ENCODE results near the gene KRT28. TPM values are rescaled to one million over a fixed set of nuclear protein-coding genes. Genes with fewer than 3 reads are reported as not detected.

Gene KRT28
- total RNA-seq, 1 donor from 2014 or later, result not detected

DNA sequence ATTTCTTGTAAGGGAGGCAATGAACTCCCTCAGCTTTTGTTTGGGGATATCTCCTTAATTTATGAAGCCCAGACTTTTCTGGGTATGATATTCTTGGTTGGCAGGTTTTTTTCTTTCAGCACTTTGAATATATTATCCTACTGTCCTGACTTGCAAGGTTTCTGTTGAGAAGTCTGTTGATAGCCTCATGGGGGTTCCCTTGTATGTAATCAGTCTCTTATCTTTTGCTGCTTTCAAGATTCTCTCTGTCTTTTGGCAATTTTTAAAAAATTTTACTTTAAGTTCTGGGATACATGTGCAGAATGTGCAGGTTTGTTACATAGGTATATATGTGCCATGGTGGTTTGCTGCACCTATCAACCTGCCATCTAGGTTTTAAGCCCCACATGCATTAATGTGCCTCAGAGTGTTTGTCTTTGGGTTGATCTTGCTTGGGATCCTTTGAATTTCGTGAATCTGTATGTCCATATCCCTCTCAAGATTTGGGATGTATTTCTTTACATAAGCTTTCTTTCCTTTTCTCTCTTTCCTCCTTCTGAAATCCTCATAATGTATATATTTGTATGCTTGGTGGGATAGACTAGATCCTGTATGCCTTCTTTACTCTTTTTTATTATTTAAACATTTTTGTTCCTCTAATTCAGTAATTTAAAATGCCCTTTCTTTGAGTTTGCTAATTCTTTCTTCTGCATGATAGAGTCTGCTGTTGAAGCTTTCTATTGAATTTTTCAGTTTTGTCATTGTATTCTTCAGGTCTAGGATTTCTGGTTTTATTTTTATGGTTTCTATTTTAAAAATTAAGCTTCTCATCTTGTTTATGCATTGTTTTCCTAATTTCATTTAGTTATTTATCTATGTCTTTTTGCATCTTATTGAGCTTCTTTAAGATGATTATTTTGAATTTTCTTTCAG, 39.4 kb downstream of the KRT28 start:
- no peak overlapping the region for H3K4me3 Mint-ChIP-seq
- DNase-seq (ENCODE audit: low spot score), result no peak
- H3F3A ChIP-seq (ENCODE audit: low read depth), result no peaks in the 10 kb centered on the region
- no peak overlapping the region for H3K4me2 ChIP-seq
- no peaks in the 10 kb centered on the region for H3K4me1 ChIP-seq
- no peaks in the 10 kb centered on the region for H3K27me3 Mint-ChIP-seq (ENCODE audit: insufficient read depth, low read depth)
- H4K20me1 ChIP-seq (ENCODE audit: low read depth), result no peaks in the 10 kb centered on the region
- H3K36me3 Mint-ChIP-seq, result no peaks in the 10 kb centered on the region
- peaks cover 20% of the 10 kb centered on the region for H3K9me3 ChIP-seq (ENCODE audit: low read depth)
- no peaks in the 10 kb centered on the region for H3K36me3 ChIP-seq
- H3K4me1 Mint-ChIP-seq, result no peaks in the 10 kb centered on the region
- no peak overlapping the region for H3K4me3 ChIP-seq
- no peak for TF ChIP-seq EZH2phosphoT487 (IDR thresholded peaks at IDR 0.05)
- TF ChIP-seq EZH2 (IDR thresholded peaks at IDR 0.05), result no peak
- TF ChIP-seq, protein P1, sequence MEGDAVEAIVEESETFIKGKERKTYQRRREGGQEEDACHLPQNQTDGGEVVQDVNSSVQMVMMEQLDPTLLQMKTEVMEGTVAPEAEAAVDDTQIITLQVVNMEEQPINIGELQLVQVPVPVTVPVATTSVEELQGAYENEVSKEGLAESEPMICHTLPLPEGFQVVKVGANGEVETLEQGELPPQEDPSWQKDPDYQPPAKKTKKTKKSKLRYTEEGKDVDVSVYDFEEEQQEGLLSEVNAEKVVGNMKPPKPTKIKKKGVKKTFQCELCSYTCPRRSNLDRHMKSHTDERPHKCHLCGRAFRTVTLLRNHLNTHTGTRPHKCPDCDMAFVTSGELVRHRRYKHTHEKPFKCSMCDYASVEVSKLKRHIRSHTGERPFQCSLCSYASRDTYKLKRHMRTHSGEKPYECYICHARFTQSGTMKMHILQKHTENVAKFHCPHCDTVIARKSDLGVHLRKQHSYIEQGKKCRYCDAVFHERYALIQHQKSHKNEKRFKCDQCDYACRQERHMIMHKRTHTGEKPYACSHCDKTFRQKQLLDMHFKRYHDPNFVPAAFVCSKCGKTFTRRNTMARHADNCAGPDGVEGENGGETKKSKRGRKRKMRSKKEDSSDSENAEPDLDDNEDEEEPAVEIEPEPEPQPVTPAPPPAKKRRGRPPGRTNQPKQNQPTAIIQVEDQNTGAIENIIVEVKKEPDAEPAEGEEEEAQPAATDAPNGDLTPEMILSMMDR (IDR thresholded peaks at IDR 0.05), result no peak
- H3K27me3 ChIP-seq, result no peaks in the 10 kb centered on the region
- no peak overlapping the region for H3K27ac Mint-ChIP-seq
- H3K9me3 Mint-ChIP-seq, result peaks cover 32% of the 10 kb centered on the region
- no peak overlapping the region for H2AFZ ChIP-seq (replicated peaks)
- H3K79me2 ChIP-seq (ENCODE audit: low read depth), result no peaks in the 10 kb centered on the region
- H3K9ac ChIP-seq, result no peak overlapping the region
- H3K27ac ChIP-seq, result no peak overlapping the region

DNA sequence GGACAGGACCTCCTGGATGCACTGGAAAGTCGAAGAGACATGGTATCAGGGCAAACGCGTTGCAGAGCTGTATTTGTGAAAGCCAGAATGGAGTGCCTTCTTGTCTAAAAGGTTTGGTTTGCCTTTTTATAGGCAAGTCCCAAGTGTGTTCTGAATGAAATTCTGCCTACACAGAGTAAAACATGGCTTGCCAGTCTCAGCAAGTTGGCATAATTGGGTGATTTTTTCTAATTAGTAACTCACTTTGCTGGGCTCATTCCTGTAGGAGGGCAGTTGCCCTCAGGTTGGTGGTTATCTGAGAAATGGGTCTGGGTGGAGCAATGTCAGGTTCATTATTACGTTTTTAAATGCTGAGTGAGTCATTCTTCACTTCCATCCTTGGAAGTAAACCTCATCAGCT, 44.5 kb downstream of the KRT28 start, which contains the start of gene KRT25:
KRT25 (minus strand) TSS at position 101 of the 400 bp plus-strand sequence; CDS start at position 41, 60 bp downstream.
- Mint-ChIP-seq H3K36me3 (no peaks in the 10 kb centered on the region), H3K27me3 (ENCODE audit: insufficient read depth, low read depth) (peaks cover 2% of the 10 kb centered on the region), H3K9me3 (peaks cover 8% of the 10 kb centered on the region), H3K4me3 (no peak within 1 kb of the TSS), H3K4me1 (no peaks in the 10 kb centered on the region), H3K27ac (no peak within 1 kb of the TSS)
- no peak within 1 kb of the TSS for H3K4me3 ChIP-seq
- peaks cover 3% of the 10 kb centered on the region for H3K27me3 ChIP-seq
- H3K9ac ChIP-seq, result no peak within 1 kb of the TSS
- H2AFZ ChIP-seq (replicated peaks), result peak within 1 kb of the TSS; percentile 34
- TF ChIP-seq EZH2 (IDR thresholded peaks at IDR 0.05) (no peak), EZH2phosphoT487 (IDR thresholded peaks at IDR 0.05) (no peak)
- TF ChIP-seq, protein P1 (IDR thresholded peaks at IDR 0.05), result no peak
- no peaks in the 10 kb centered on the region for H3F3A ChIP-seq (ENCODE audit: low read depth)
- H3K9me3 ChIP-seq (ENCODE audit: low read depth), result peaks cover 13% of the 10 kb centered on the region
- no peaks in the 10 kb centered on the region for H3K79me2 ChIP-seq (ENCODE audit: low read depth)
- H3K4me1 ChIP-seq, result no peaks in the 10 kb centered on the region
- no peak for DNase-seq (ENCODE audit: low spot score)
- no peak within 1 kb of the TSS for H3K4me2 ChIP-seq
- no peak within 1 kb of the TSS for H3K27ac ChIP-seq
- no peaks in the 10 kb centered on the region for H3K36me3 ChIP-seq
- H4K20me1 ChIP-seq (ENCODE audit: low read depth), result no peaks in the 10 kb centered on the region

DNA sequence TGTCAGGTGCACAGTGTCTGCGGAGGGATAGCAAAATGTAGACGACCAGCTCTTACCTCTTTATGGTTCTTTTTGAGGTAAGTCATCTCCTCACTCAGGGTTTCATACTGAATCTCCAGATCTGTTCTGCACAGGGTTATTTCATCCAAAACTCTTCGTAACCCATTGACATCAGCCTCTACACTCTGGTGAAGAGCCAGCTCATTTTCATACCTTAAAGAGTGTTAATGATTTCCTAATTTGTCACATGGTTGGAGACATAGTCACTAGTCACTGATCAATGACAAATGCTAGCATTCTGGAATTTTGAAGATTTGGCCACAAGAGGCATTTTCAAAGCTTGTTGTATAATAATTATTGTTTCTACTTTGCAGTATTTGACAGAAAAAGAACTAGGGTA, 46.0 kb downstream of the KRT28 start:
- Histone ChIP-seq H3K4me1 (no peaks in the 10 kb centered on the region), H3K79me2 (ENCODE audit: low read depth) (no peaks in the 10 kb centered on the region)

More for the DNA sequence above, 46.0 kb downstream of the KRT28 start:
- no peaks in the 10 kb centered on the region for H3K36me3 Mint-ChIP-seq
- no peak for DNase-seq (ENCODE audit: low spot score)
- no peaks in the 10 kb centered on the region for H3K4me1 Mint-ChIP-seq
- no peak overlapping the region for H3K4me2 ChIP-seq
- H3F3A ChIP-seq (ENCODE audit: low read depth), result no peaks in the 10 kb centered on the region
- no peaks in the 10 kb centered on the region for H3K9me3 Mint-ChIP-seq
- H4K20me1 ChIP-seq (ENCODE audit: low read depth), result no peaks in the 10 kb centered on the region
- no peak overlapping the region for H3K4me3 ChIP-seq
- peaks cover 2% of the 10 kb centered on the region for H3K27me3 Mint-ChIP-seq (ENCODE audit: insufficient read depth, low read depth)
- no peak overlapping the region for H3K9ac ChIP-seq
- H3K36me3 ChIP-seq, result no peaks in the 10 kb centered on the region
- H3K4me3 Mint-ChIP-seq, result no peak overlapping the region
- H3K27ac Mint-ChIP-seq, result no peak overlapping the region
- H3K9me3 ChIP-seq (ENCODE audit: low read depth), result peaks cover 6% of the 10 kb centered on the region
- peaks cover 8% of the 10 kb centered on the region for H3K27me3 ChIP-seq
- TF ChIP-seq EZH2phosphoT487 (IDR thresholded peaks at IDR 0.05), result no peak
- TF ChIP-seq, protein P1 (IDR thresholded peaks at IDR 0.05), result no peak
- no peak for TF ChIP-seq EZH2 (IDR thresholded peaks at IDR 0.05)
- H3K27ac ChIP-seq, result no peak overlapping the region
- H2AFZ ChIP-seq (replicated peaks), result no peak overlapping the region

Data from neural progenitor cell (in vitro differentiated cells).